DMS114 treated with DMSO at 0.1 percent for 48 hours (cell line): ENCODE measurements around the gene TMEM269.

ENCODE experiments used
- DNase-seq: peaks from one replicate; lab custom pipeline; 2025; ENCODE audit not compliant: unreplicated experiment; lab: John Stamatoyannopoulos, UW

TMEM269 gene, protein sequence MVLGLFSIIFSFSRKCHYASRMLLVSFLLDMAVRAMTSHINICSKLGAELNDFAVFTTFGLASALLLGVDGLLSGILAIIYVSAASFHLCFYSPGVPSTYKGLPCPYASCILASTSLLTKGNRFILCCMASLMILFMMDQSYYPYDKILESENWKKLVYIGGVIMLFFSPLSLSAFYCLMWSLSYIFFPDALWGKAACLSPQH

DNA sequence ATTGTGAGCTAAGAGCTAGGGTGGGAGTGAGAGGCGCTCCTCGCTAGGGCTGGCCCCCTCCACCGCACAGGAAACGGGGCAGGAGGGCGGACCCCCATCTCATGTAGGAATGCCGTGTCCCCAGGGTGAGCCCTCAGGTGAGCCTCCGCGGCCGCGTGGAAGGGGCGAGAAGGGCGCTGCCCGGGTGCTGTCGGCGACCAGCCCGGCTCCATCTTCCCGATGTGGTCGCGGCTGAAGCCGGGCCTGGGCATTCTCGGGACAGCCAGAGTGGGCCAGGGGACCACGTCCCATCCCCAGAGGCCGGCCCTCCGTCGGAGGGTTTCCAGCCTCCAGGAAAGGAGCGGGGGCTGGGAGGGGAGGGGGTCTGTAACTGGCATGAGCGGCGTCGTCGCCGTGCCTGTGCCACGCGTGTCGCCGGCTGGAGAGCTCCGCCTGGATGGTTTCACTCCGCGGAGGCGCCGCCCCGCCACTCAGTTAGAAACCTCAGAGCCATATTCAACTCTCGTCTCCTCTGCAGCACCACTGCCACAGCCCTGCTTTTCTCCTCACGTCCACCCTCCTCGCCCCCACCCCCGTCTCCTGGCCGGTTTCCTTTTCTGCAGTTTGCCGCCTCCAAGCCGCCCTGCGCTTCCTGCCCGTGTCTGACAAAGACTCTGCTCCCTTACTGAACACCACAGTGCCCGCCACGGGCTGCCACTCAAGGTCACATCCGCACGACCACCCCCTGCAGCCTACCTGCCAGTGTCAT is at the start of gene TMEM269:
Gene TMEM269, plus strand, starts transcription at position 46 of the 748 bp plus-strand sequence. CDS start 4,903 bp downstream, outside the sequence.
- no peak for DNase-seq

DNA sequence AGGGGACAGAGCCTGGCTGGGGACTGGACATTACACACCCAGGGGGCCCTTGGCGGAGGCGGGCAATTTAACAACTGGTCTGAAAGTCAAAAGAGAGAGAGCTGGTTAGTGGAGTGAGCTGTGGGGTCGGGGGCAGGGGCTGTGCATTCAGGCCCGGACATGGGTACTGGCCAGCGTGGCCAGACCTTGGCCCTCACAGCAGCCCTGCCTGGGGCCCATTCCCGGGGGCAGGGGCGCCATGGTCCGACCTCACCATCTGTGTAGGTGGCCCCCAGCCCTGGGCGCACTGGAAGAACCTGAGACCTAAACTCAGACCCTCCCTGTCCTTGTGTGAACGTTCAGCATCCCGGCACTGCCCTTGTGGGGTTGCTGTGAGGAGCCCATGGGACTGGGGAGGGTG is 49.7 kb upstream of the TMEM269 start:
- no peak for DNase-seq

DNA sequence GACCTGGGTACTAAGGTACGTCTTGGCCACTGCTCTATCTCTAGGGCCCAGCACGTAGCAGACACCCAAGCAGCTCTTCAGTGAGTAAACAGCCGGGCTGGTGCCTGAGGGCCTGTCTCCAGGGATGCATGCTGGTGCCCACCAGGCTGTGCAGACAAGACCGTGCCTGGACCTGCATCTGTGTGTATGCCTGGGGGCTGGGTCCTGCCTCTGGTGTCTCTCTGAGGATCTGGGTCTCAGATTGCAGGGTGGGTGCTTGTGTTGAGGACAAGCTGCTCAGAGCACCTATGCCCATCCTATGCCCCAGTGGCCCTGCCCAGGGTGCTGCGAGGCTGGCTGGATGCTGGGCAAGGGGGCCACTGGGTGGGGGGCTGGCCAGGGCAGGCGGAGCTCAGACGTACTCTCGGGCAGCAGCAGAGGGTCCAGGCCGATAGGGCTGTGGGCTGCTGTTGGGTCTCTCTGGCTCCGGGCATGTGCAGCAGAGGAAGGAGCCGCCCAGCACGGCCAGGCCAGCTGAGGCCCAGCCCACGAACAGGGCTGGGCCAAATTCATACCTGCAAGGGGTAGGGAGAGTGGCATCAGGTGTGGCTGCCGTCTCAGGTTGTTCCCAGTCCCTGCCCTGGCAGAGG is 49.2 kb upstream of the TMEM269 start:
- no peak for DNase-seq

DNA sequence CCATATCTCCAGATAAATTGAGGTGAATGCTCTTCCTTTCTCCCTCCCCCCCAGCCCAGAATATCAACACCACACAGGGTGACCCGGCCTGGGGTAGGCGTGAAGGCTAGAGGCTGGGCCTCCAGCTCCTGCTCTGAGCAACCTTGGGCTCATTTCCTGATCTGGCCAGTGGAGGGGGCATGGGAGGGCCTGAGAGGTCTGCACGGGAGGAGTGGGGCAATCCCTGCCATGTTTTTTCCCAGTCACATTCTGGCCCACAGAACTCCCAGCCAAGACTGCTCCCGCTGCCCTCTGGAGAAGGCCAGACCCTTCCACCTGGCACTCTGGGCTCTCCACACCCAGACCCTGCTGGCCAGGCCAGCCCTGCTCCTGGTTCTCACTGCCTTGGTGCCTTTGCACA is 48.6 kb upstream of the TMEM269 start:
- no peak for DNase-seq

DNA sequence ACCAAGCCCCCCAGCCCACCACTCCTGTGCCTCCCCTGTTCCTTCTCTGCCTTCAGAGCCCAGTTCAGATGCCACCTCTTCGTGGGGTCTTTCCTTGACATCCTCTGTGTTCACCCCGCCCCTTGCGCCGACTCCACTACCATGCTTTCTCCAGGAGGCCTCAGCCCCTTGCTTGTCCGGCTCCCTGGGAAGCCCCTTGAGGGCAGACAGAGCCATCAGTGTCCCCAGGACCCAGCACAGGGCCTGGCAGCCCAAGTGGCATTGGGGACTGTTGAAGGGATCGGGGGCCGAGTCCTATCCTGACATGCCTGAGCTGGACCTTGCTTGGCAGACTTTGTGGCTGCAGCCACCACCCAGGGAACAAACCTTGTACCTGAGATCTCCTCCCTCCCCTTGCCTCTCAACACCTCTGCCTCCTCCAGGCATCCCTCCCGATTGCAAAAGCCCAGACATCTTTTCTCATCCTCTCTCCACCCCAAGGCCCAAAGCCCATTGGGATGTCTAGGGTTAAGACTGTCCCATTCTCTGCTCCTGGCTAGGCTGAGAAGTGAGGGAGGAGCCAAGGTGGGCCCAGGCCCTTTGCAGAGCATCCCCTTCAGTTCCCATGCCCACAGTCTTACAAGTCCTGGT is 48.1 kb upstream of the TMEM269 start:
- DNase-seq, result no peak

DNA sequence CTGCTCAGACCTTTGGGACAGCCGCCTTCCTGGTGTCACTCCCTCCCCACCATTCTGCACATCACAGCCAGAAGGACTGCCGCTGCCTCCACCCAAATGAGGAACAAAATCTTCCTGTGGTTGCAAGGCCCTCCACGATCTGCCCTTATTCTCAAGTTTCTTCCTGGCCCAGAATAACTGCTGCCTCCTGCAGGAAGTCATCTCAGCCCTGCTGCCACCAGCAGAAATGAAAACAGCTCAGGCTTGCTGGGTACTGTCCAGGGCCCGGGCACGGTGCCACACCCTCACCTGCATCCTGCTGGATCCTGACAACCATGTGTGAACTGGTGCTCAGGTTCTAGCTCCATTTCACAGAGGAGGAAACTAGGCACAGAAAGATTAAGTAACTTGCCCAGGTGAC is 47.5 kb upstream of the TMEM269 start:
- no peak for DNase-seq

DNA sequence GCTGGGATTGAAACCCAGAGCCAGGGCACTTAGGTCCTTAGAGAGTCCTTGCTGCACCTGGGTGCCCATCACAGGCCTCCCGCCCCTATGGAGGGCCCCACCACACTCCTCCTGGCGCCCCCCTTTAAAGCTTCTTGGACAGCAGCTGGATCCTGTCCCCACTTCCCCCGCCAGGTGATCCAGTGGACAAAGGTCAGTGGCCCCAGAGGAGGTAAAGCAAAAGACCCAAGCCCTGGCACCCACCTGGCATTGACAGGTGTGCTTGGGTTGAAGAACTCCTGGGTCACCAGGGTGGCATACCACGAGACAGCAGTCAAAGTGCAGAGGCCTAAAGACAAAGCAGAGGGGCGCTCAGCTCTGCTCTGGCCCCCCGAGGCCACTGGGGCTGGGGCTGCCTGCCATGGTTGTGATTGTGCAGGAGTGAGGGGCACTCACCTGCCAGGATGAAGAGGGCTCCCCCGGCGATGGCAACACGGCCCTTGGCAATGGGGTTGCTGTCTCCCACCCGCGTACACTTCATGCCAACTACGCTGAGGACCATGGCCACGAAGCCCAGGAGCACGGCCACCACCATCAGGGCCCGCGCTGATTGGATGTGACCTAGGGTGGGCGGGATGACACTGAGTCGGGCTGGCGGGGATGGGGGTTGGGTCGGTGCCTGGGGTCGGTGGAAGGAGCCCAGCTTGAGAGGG is 46.7 kb upstream of the TMEM269 start:
- DNase-seq, result no peak

DNA sequence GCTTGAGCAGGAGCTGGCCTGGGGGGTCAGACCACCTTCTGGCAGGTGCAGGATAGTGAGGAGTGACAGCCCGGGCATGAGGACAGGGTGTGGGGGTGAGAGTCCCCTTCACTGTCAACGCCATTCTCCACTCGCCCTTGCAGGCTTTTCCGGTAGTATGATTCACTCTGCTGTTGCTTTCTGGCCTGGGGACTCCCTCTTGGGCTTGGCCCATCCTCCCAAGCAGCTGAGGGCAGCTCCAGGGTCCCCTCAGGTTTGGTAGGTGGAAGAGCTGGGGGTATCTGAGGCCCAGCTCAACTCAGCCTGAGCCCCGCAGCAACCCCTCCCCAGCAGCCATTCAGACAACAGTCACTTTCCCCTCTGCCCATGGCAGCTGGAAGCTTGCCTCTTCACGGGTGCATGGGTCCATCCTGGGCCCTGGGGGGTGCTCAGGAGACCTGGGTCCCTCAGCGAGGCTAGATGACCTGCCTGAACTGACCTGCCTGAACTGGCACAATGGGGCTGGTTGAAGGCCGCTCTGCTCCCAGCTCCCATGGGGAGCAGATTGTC is 46.0 kb upstream of the TMEM269 start:
- no peak for DNase-seq

DNA sequence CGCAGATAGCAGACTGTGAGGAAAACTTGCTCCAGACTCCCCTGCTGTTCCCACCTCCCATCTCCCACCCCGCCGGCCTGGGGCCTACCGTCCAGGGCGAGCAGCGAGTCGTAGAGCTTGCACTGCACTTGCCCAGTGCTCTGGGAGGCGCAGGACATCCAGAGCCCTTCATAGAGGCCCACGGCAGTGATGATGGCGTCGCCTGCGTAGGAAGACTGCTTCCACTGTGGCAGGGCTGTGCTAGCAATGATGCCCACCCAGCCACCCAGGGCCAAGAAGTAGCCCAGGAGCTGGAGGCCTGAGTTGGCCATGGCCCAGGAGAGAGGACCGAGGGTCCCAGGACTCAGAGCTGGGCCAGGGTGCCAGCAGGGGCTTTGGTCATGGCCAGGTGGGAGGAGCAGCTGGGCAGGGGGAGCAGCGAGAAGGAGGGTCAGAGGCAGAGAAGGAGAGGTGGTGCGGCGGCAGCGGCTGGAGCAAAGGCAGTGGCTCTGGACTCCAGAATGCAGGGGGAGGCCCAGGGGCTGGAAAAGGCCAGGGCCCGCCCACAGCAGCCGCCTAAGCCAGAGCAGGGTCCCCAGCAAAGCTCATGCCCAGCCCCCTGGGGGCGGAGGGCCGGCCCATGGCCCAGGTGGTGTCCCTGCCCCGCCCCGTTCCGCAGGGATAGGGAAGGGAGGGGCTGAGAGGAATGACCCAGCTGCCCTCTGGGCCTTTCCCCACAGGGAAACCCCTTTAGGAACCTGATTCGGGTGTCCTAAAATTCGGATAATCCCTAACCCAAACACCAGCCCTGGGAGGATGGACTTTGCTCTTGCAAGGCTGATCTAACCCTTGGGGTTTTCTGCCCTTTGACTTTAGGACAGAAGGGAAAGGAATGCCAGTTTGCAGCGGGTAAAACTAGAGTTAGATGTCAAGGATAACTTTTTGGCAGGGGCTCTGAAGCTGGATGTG is 44.8 kb upstream of the TMEM269 start, which contains the start of gene CLDN19:
Gene CLDN19, minus strand, starts transcription at position 484 of the 948 bp plus-strand sequence. Its CDS starts 173 bp downstream, at position 311.
- no peak for DNase-seq

DNA sequence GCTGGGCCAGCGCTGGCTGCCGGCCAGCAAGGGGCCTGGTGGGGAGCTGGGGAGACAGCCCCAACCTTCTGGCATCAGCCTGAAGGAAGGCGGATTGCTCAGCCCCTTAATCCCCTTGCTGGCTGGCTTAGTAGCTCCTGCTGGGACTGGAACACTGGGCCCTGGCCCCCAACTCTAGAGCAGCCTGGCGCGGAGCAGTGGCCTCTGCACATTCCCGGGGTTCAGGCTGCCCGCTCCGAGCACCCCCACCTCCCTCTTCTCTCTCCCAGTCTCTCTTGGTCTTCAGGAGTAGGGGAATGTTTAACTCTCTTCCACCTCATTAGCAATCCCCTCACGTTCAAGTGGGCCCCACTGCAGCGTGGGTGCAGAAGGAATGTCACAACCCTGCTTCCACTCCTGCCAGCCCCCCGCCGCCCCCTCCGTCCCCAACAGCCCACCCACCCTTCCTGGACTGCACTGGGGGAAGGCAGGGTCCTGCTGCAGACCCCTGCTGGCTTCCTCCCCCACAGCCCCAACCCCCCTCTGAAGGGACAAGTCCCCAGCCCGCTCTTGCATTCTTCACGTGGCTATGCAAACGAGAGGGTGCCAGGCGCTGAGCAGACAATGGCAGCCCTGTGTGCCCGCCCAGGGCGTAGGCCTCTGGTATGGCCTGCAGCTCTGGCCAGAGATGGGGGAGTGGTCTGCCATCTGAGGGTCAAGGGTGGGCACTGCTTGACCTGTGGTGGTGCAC is 43.8 kb upstream of the TMEM269 start:
- DNase-seq, result no peak

DNA sequence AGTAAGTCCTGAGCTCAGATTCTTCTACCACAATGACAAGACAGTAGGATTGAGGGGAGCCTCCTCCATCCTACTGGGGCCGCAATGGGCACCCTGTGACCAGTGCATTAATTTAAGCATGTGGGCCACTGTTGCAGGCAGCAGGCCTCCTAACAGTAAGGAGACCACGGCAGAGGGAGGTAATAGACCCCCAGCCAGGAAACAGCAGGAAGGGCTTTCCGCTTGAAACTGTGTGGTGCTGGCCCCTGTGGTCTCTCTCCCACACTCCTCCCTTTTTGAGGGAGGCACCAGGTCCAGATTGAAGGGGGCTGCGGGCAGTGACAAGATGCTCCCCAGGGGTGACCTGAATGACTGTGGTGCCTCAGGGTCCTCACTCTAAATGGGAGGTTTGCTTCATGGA is 43.1 kb upstream of the TMEM269 start:
- DNase-seq, result no peak

DNA sequence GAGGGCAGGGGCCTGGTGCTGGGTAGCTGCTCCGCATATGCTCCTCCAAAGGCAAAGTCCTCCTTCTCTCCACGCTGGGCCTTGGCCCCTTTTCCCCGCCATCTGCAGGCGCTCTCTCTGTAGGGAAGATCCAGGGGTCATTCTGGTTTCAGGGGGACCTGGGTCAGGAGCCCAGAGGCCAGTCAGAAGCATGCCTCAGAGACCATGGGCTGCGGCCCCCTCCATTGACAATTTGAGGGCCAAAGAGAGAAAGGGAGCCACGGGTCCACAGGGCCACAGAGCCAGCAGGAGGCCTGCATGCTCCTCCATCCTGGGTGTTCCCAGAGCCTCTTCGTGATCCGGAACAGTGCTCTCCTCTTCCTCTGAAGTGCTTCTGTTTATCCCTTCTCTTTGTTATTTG is 42.6 kb upstream of the TMEM269 start:
- DNase-seq, result no peak

DNA sequence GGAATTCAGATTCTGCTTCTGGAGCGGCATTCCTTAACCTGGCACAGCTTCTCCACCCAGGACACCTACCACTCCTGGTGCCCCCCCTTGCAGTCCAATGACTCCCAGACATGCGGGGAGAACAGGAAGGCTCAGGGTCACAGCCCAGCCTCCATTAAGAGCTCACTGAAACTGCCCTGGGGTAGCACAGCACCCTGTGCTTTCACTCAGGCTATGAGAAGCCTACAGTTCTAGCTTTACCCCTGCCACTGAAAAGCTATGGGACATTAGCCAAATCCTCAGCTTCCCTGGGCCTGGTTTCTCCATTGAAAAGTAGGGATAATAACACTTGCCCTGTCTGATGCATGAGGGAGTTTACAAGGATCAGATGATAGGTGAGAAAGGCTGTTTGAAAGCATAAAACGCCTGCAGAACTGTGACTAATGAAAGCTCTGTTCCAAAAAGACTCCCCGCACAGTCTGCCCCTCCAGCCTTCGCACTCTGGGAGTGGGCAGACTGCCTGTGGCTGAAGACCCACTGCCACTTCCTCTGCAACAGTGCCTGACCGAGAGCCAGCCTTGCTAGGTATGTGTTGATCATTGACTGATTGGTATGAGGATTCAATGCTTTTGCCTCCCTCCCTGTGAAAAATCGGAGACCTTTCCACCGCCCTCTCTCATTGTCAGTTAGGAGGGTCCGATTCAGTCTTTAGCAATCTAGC is 42.0 kb upstream of the TMEM269 start:
- DNase-seq, result no peak

DNA sequence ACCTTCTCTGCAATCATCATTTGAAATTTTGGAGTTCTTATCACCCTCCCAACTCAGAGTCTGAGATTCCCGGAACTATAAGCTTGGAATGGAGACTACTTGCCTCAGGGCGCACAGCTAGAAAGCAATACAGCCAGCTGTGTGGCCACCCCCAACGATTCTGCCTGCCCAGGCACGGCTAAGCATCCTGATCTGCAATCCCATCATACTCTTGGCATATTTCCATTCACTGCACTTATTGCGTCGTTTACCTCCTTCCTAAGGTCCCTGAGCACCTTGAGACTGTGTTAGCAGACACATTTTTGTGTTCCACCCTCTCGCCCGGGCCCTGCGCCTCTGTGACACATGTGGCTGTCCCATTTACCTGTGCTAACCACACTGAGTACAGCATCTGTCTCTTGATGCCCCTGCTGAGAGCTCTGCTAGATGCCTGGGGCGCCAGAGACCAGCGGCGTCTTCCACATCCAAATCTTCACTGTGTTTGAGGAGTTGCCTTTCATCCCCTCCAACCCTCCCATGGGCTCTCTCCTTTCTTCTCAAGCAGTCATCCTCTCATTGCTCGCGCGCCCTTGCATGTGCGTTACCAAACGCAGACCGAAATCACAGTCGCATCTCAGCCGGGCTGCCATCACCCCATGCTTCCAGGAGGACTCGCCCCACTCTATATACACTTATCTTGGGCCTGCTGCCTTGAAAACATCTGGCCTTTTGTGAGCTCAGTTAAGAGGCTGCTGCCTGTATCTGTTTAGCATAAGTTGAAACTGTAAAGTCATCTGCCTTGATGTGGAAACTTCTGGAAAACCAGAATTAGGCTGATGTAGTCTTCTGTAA is 41.3 kb upstream of the TMEM269 start:
- DNase-seq, result no peak

DNA sequence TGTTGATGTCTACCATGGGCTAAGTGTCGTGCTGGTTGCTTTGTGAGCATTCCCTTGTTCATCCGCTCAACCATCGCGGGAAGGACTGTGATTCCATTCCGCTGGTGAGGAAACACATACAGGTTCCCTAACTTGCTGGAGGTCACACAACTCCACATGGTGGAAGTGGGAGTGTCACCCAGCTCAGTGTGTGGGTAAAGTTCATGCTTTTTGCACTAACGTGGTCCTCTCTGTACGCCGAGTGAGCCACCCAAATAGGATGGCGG is 40.7 kb upstream of the TMEM269 start:
- DNase-seq, result no peak

DNA sequence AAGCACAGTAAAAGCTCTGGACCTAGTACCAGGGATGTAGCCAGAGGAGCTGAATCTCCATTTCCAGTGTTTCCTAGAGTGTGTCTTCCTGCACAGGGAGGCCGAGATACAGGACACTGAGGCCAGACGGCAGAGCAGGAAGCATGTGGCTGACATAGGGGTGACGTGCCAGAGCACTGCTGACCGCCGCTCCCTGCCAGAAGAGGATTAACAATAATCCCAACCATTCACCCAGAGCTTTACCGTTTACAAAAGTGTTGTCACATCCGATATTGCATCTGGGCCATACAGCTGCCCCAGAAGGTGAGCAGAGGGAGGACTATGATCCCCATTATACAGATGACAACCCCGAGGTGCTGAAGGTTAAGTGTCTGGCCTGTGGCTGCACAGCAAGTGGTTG is 38.9 kb upstream of the TMEM269 start:
- DNase-seq, result no peak

DNA sequence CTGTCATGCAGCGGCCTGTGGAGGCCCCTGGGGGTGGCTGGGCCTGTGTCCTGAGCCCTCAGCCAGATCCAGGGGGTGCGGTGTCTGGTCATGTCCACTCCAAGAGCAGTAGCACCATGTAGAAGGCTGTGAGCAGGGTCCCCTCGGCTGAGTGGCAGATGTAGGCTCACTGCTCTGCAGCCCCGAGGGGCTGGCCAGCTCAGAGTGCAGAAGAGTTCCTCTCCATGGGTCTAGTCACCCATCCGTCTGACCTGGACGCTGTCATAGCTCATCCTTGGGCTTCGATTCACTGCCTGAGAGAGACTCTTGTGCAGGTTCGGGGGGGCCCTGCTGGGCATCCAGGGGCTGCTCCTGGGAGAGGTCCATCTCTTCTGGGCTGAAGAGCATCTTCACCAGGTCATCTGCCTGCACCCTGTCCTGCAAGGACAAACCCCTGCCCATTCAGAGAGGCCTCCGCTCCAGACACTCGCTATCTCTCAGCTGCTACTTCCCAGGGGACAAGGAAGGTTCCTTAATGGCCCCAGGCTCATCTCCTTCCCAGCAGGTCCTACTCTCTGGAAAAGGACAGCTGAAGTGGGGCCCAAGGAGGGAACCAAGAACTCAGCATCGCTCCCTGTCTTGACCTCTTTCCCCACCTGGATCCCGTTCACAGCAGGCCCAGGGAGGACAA is 38.2 kb upstream of the TMEM269 start:
- no peak for DNase-seq
